ENCODE data around the gene KRT32. TPM values are rescaled to one million over a fixed set of nuclear protein-coding genes. Genes with fewer than 3 reads are reported as not detected.

Gene KRT32
- total RNA-seq, 1 experiment from 2014 or later = 1.5 TPM

GRCh38 chr17:41513168-41513547, 46.0 kb upstream of the KRT32 start:
- no peak overlapping the region for H3K4me2 ChIP-seq (ENCODE audit: low read length)
- BruUV-seq (replicated peaks) = no TSS peak
- ATAC-seq (no peak), DNase-seq (no peak)
- no peaks in the 10 kb centered on the region for H3K79me2 ChIP-seq (ENCODE audit: low read length)
- H3K9ac ChIP-seq (ENCODE audit: low read length) = no peak overlapping the region
- intact Hi-C loops (cut with micrococcal nuclease) = loop anchor here (10.0 kb wide), 1 partner anchor 708 kb away; no protein-coding TSS in a partner anchor
- no peaks in the 10 kb centered on the region for H4K20me1 ChIP-seq (ENCODE audit: low read length)
- no peaks in the 10 kb centered on the region for H3F3A ChIP-seq (ENCODE audit: low read length, unreplicated experiment)
- H3K36me3 ChIP-seq (ENCODE audit: low read depth, low read length) = peaks cover 8% of the 10 kb centered on the region; the same call in 1 of the 2 replicates
- no peak overlapping the region for H2AFZ ChIP-seq (ENCODE audit: low read length)
- no peak overlapping the region for H3K4me3 ChIP-seq (ENCODE audit: low read length)
- no peak for TF ChIP-seq CTCF (conservative IDR thresholded peaks at IDR 0.05; ENCODE audit: low read depth, low read length)
- H3K9me3 ChIP-seq (ENCODE audit: low read length) = no peaks in the 10 kb centered on the region
- H3K27ac ChIP-seq (ENCODE audit: low read length) = no peak overlapping the region
- peaks cover 21% of the 10 kb centered on the region for H3K4me1 ChIP-seq (ENCODE audit: insufficient read depth, low read length)
- POLR2A ChIA-PET (ENCODE audit: unreplicated experiment) = no interaction called here
- no peaks in the 10 kb centered on the region for H3K9me2 ChIP-seq (replicated peaks; ENCODE audit: low read length)
- CTCF ChIA-PET = interaction anchor here (0.7 kb wide), 1 partner anchor 95 kb away, joined by 4 read pairs; no protein-coding TSS in a partner anchor
- no peaks in the 10 kb centered on the region for H3K27me3 ChIP-seq (ENCODE audit: low read length)

DNA sequence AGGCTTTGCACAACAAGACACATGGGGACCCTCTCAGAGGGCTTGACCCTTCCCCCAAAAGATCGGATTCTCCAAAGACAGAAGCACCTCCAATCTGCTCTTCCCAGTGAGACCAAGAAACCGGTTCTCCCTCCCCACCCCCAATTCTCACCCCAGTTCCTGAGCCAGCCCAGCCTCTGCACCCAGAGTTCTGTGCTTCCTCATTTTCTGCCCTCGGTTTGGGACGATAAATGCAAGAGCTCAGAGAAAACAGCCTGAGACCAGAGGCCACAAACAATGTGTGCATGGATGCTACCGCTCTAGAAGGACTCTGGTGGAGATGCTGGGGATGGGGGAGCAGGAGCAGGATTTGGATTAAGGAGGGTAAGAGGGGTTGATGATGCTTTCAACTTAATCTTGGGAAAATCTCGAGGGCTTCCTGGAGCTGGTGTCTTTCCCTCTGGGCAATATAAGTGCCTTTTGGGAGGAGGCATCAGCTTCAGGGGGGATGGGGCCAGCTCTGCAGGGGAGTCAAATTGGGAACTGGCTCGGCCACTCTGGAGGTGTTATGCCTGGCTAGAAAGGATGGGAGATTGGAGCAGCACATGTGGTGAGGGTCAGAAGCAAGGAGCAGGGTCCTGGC, 45.5 kb upstream of the KRT32 start:
- no peaks in the 10 kb centered on the region for H3K27me3 ChIP-seq (ENCODE audit: low read length)
- no peak for ATAC-seq
- CTCF ChIA-PET = no interaction called here
- no peaks in the 10 kb centered on the region for H3K9me2 ChIP-seq (replicated peaks; ENCODE audit: low read length)
- H3K9ac ChIP-seq (ENCODE audit: low read length) = no peak overlapping the region
- H3K4me2 ChIP-seq (ENCODE audit: low read length) = no peak overlapping the region
- H4K20me1 ChIP-seq (ENCODE audit: low read length) = no peaks in the 10 kb centered on the region
- no peak for TF ChIP-seq EZH2 (IDR thresholded peaks at IDR 0.05; ENCODE audit: low read length, unreplicated experiment)
- no peak for TF ChIP-seq CTCF (conservative IDR thresholded peaks at IDR 0.05; ENCODE audit: low read depth, low read length)
- no peak for TF ChIP-seq EZH2phosphoT487 (IDR thresholded peaks at IDR 0.05; ENCODE audit: borderline replicate concordance, low read length)
- H2AFZ ChIP-seq (ENCODE audit: low read length) = no peak overlapping the region
- intact Hi-C loops (cut with micrococcal nuclease) = loop anchor here (10.0 kb wide), 1 partner anchor 708 kb away; no protein-coding TSS in a partner anchor
- H3F3A ChIP-seq (ENCODE audit: low read length, unreplicated experiment) = no peaks in the 10 kb centered on the region
- no TSS peak for BruUV-seq (replicated peaks)
- H3K4me1 ChIP-seq (ENCODE audit: insufficient read depth, low read length) = peaks cover 17% of the 10 kb centered on the region
- H3K27ac ChIP-seq (ENCODE audit: low read length) = no peak overlapping the region
- POLR2A ChIA-PET (ENCODE audit: unreplicated experiment) = no interaction called here
- H3K9me3 ChIP-seq (ENCODE audit: low read length) = no peaks in the 10 kb centered on the region
- no peak for DNase-seq
- H3K4me3 ChIP-seq (ENCODE audit: low read length) = no peak overlapping the region
- H3K36me3 ChIP-seq (ENCODE audit: low read depth, low read length) = peaks cover 8% of the 10 kb centered on the region; the same call in 1 of the 2 replicates
- no peaks in the 10 kb centered on the region for H3K79me2 ChIP-seq (ENCODE audit: low read length)

GRCh38 chr17:41511716-41512115, 44.5 kb upstream of the KRT32 start:
- H3K36me3 ChIP-seq (ENCODE audit: low read depth, low read length) = peaks cover 7% of the 10 kb centered on the region; the same call in 1 of the 2 replicates
- no peak for DNase-seq

More at GRCh38 chr17:41511716-41512115, 44.5 kb upstream of the KRT32 start:
- BruUV-seq (replicated peaks) = no TSS peak
- Histone ChIP-seq H2AFZ (ENCODE audit: low read length) (no peak overlapping the region), H4K20me1 (ENCODE audit: low read length) (no peaks in the 10 kb centered on the region), H3K79me2 (ENCODE audit: low read length) (no peaks in the 10 kb centered on the region), H3K9ac (ENCODE audit: low read length) (no peak overlapping the region), H3K4me1 (ENCODE audit: insufficient read depth, low read length) (peaks cover 13% of the 10 kb centered on the region), H3K4me3 (ENCODE audit: low read length) (no peak overlapping the region), H3K9me3 (ENCODE audit: low read length) (no peaks in the 10 kb centered on the region), H3K27ac (ENCODE audit: low read length) (no peak overlapping the region), H3F3A (ENCODE audit: low read length, unreplicated experiment) (no peaks in the 10 kb centered on the region), H3K9me2 (replicated peaks; ENCODE audit: low read length) (no peaks in the 10 kb centered on the region), H3K4me2 (ENCODE audit: low read length) (no peak overlapping the region), H3K27me3 (ENCODE audit: low read length) (no peaks in the 10 kb centered on the region)
- intact Hi-C loops (cut with micrococcal nuclease) = loop anchor here (10.0 kb wide), 1 partner anchor 707 kb away; no protein-coding TSS in a partner anchor
- ChIA-PET POLR2A (ENCODE audit: unreplicated experiment) (no interaction called here), CTCF (no interaction called here)
- ATAC-seq = no peak
- TF ChIP-seq CTCF (conservative IDR thresholded peaks at IDR 0.05; ENCODE audit: low read depth, low read length) = no peak
- TF ChIP-seq EZH2 (IDR thresholded peaks at IDR 0.05; ENCODE audit: low read length, unreplicated experiment) = no peak
- TF ChIP-seq EZH2phosphoT487 (IDR thresholded peaks at IDR 0.05; ENCODE audit: borderline replicate concordance, low read length) = no peak
